Vagina (tissue), 2 donors: ENCODE results near the gene KANK4. TPM values are rescaled to one million over a fixed set of nuclear protein-coding genes. Genes with fewer than 3 reads are reported as not detected.

Source experiments
- DNase-seq, 2 donors: peaks; one replicate each; pipeline ENCODE4 v3.0.0-alpha.2; 2017; ENCODE audit errors: extremely low spot score in 2 of 2
- H3K27ac ChIP-seq: fragments of 200-600 bp; sonication (generic); one replicate; pipeline ENCODE4 v1.5.1; 2019
- H3K27me3 ChIP-seq: fragments of 200-600 bp; sonication (generic); one replicate; pipeline ENCODE4 v1.5.1; 2019
- H3K36me3 ChIP-seq, 2 donors: fragments of 200-600 bp; sonication (generic); one replicate each; pipeline ENCODE4 v1.5.1; 2017 to 2019
- H3K4me1 ChIP-seq: fragments of 200-600 bp; sonication (generic); one replicate; pipeline ENCODE4 v1.5.1; 2019
- H3K4me3 ChIP-seq, 2 donors: fragments of 200-600 bp; sonication (generic); 1 replicate in 1 of 2; 2 replicates in 1 of 2; pipeline ENCODE4 v1.5.1; 2016 to 2019
- H3K9me3 ChIP-seq: fragments of 200-600 bp; sonication (generic); one replicate; pipeline ENCODE4 v1.5.1; 2019
- POLR2A ChIP-seq, 2 donors: fragments of 450-650 bp; IDR thresholded peaks; one replicate each; pipeline ENCODE4 v1.6.1; 2017; ENCODE audit warnings: antibody characterized with exemption in 2 of 2, mild to moderate bottlenecking in 2 of 2, moderate library complexity in 2 of 2
- POLR2AphosphoS5 ChIP-seq, 2 donors: sonication (generic); formaldehyde crosslinking; IDR thresholded peaks; one replicate each; pipeline ENCODE4 v1.9.0; 2017; ENCODE audit warnings: antibody characterized with exemption in 2 of 2, mild to moderate bottlenecking in 2 of 2, low read depth in 1 of 2; ENCODE audit not compliant: insufficient read depth in 1 of 2
- intact Hi-C: fragments of 100-400 bp; cut with DNase I; formaldehyde crosslinking; loops from one replicate; pipeline ENCODE4 v1.15.1; 2023
- total RNA-seq: library from RNA; depleted of rRNA; stranded (reverse); fragments of >200 nt; gene quantifications from one replicate; pipeline ENCODE4 v1.2.3, GENCODE V29; 2016
- TF ChIP-seq, protein P1 (sequence below), 3 experiments: fragments of 450-650 bp in 2 of 3; fragments of 200-600 bp in 1 of 3; sonication (generic) in 1 of 3; IDR thresholded peaks; one replicate each; pipeline ENCODE4 v1.5.1; 2017 to 2019; ENCODE audit warnings: antibody characterized with exemption in 3 of 3, mild to moderate bottlenecking in 2 of 3, moderate library complexity in 2 of 3

KANK4 gene
- total RNA-seq, 1 donor from 2014 or later, result 1.2 TPM

DNA sequence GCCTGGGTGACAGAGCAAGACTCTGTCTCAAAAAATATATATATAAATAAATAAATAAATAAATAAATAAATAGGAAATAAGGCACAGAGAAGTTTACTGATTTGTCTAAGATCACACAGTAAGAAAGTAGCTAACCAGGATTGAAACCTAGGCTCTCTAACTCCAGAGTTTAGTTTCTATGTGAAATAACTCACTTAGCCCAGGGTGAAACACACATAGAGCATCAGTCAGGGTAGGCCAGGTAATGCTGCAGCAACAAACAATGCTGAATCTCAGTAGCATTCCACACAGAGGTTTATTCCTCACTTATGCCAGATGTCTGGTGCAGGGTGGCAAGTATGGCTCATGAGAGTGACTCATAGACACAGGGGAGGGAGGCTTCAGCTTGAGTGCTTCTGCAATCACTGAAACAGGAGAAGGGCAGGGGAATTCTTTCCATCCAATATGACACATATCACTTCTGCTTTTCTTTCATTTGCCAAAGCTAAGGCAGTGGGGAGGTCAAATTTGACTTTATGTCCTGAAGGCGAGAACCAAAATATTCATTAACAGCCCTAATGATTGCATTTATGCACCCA, 37.1 kb upstream of the KANK4 start:
- H3K4me1 ChIP-seq, result no peaks in the 10 kb centered on the region
- intact Hi-C loops, result no loop called here
- no peaks in the 10 kb centered on the region for H3K27me3 ChIP-seq
- no peaks in the 10 kb centered on the region for H3K9me3 ChIP-seq
- no peak for TF ChIP-seq POLR2AphosphoS5 (IDR thresholded peaks at IDR 0.05; ENCODE audit: insufficient read depth in 1 of 2, low read depth in 1 of 2)
- no peak for TF ChIP-seq POLR2A (IDR thresholded peaks at IDR 0.05)
- TF ChIP-seq, protein P1, sequence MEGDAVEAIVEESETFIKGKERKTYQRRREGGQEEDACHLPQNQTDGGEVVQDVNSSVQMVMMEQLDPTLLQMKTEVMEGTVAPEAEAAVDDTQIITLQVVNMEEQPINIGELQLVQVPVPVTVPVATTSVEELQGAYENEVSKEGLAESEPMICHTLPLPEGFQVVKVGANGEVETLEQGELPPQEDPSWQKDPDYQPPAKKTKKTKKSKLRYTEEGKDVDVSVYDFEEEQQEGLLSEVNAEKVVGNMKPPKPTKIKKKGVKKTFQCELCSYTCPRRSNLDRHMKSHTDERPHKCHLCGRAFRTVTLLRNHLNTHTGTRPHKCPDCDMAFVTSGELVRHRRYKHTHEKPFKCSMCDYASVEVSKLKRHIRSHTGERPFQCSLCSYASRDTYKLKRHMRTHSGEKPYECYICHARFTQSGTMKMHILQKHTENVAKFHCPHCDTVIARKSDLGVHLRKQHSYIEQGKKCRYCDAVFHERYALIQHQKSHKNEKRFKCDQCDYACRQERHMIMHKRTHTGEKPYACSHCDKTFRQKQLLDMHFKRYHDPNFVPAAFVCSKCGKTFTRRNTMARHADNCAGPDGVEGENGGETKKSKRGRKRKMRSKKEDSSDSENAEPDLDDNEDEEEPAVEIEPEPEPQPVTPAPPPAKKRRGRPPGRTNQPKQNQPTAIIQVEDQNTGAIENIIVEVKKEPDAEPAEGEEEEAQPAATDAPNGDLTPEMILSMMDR (IDR thresholded peaks at IDR 0.05), result no peak
- no peak overlapping the region for H3K4me3 ChIP-seq
- no peaks in the 10 kb centered on the region for H3K36me3 ChIP-seq
- DNase-seq, result no peak
- no peak overlapping the region for H3K27ac ChIP-seq

DNA sequence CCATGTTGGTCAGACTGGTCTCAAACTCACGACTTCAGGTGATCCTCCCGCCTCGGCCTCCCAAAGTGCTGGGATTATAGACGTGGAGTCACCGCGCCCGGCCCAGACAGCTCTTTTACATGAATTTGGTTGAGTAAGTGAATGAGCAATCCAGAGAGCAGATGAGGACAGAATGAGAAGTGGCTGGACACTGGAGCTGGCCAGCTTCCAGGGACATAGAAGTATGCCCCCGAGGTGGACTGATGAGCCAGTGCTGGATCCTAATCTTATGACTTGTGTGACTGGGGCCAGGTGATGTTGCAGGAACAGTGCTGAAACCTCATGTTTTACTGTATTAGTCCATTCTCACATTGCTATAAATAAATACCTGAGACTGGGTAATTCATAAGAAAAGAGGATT, 35.9 kb upstream of the KANK4 start:
- Histone ChIP-seq H3K27me3 (no peaks in the 10 kb centered on the region), H3K4me3 (no peak overlapping the region), H3K4me1 (no peaks in the 10 kb centered on the region), H3K9me3 (no peaks in the 10 kb centered on the region), H3K36me3 (no peaks in the 10 kb centered on the region), H3K27ac (no peak overlapping the region)
- TF ChIP-seq POLR2AphosphoS5 (IDR thresholded peaks at IDR 0.05; ENCODE audit: insufficient read depth in 1 of 2, low read depth in 1 of 2), result no peak
- TF ChIP-seq, protein P1 (IDR thresholded peaks at IDR 0.05), result no peak
- no peak for DNase-seq
- intact Hi-C loops, result no loop called here

DNA sequence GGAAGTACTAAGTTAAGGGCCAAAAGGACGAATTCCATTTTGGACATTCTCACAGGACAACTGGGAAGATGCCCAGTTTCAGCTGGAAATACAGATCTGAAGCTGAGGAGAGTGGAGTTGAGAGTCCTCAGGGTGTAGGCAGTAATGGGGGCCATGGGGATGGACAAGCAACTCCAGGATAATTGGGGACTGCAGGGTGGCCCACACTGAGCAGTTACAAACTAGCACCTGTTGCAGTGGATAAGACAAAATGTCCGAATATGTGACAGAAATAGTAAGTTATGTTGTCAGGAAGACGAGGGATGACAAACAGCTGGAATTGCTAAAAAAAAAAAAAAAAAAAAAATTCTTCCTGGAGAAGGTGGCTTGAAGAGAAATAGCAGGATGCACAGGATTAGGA, 34.6 kb upstream of the KANK4 start:
- Histone ChIP-seq H3K27me3 (no peaks in the 10 kb centered on the region), H3K4me1 (no peaks in the 10 kb centered on the region), H3K36me3 (no peaks in the 10 kb centered on the region), H3K4me3 (no peak overlapping the region), H3K9me3 (no peaks in the 10 kb centered on the region), H3K27ac (no peak overlapping the region)
- intact Hi-C loops, result no loop called here
- TF ChIP-seq, protein P1 (IDR thresholded peaks at IDR 0.05), result no peak
- TF ChIP-seq POLR2AphosphoS5 (IDR thresholded peaks at IDR 0.05; ENCODE audit: insufficient read depth in 1 of 2, low read depth in 1 of 2) (no peak), POLR2A (IDR thresholded peaks at IDR 0.05) (no peak)
- DNase-seq, result no peak

DNA sequence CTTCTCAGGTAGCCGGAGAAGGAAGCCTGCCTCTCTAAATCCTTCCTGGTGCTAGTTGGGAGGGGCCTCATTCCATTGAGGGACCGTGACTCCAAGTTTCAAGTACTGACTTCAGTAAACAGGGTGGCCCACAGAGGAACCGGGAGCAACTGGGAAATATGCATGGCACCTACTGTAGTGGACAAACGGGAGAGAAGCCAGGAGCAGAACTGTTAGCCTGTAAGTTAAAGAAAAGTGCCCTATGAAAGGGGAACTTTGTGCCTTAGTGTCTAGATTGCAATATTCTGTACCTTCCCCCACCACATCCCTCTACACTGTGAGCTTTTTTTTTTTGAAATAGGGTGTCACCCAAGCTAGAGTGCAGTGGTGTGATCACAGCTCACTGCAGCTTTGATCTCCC, 33.2 kb upstream of the KANK4 start:
- H3K4me3 ChIP-seq, result no peak overlapping the region
- no peak for TF ChIP-seq POLR2A (IDR thresholded peaks at IDR 0.05)
- TF ChIP-seq, protein P1 (IDR thresholded peaks at IDR 0.05), result no peak
- no peak for TF ChIP-seq POLR2AphosphoS5 (IDR thresholded peaks at IDR 0.05; ENCODE audit: insufficient read depth in 1 of 2, low read depth in 1 of 2)

DNA sequence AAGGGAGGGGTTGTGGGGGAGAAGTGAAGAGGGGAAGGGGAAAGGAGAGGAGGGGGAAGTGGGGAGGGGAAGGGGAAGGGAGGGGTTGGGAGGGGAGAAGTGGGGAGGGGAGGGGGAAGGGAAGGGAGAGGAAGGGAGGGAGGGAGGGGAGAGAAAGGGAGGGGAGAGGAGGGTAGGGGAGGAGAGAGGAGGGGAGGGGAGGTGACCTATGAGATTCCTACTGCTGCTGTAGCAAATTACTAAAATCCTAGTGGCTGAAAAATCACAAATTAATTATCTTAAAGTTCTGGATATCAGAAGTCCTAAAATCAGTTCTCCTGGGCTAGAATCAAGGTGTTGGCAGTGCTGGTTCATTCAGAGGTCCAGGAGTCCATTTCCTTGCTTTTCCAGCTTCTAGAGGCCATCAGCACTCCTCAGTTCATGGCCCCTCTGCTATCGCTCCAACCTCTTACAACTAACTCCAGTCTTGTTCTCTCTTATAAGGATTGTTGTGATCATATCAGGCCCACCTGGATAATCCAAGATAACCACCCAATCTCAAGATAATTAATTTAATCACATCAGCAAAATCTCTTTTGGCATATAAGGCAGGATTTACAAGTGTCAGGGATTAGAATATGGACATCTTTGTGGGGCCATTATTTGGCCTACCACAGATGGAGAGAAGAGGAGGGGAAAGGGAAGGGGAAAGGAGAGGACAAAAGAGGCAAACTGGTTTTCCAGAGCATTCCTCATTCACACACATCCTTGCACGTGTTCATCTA, 30.4 kb upstream of the KANK4 start:
- intact Hi-C loops, result no loop called here
- DNase-seq, result no peak
- no peak overlapping the region for H3K27ac ChIP-seq
- no peak for TF ChIP-seq POLR2AphosphoS5 (IDR thresholded peaks at IDR 0.05; ENCODE audit: insufficient read depth in 1 of 2, low read depth in 1 of 2)
- no peak for TF ChIP-seq POLR2A (IDR thresholded peaks at IDR 0.05)
- TF ChIP-seq, protein P1 (IDR thresholded peaks at IDR 0.05), result no peak
- no peak overlapping the region for H3K4me3 ChIP-seq
- no peaks in the 10 kb centered on the region for H3K9me3 ChIP-seq
- no peaks in the 10 kb centered on the region for H3K36me3 ChIP-seq
- no peaks in the 10 kb centered on the region for H3K27me3 ChIP-seq
- no peaks in the 10 kb centered on the region for H3K4me1 ChIP-seq

More for the DNA sequence above, 33.2 kb upstream of the KANK4 start:
- Histone ChIP-seq H3K36me3 (no peaks in the 10 kb centered on the region), H3K9me3 (no peaks in the 10 kb centered on the region), H3K27ac (no peak overlapping the region), H3K27me3 (no peaks in the 10 kb centered on the region), H3K4me1 (no peaks in the 10 kb centered on the region)
- DNase-seq, result no peak
- intact Hi-C loops, result no loop called here
